Melanocyte of skin (primary cell): ENCODE results near the gene KLF18. TPM values are rescaled to one million over a fixed set of nuclear protein-coding genes. Genes with fewer than 3 reads are reported as not detected.

Experiments used
- small RNA-seq, 2 donors: library from RNA; depleted of rRNA; stranded (forward); fragments of <200 nt; gene quantifications; one replicate each; pipeline ENCODE3, GENCODE V24; 2012
- total RNA-seq, 2 donors: library from RNA; depleted of rRNA; stranded (reverse); fragments of >200 nt; gene quantifications; 2 replicates each; pipeline ENCODE4 v1.2.3, GENCODE V29; 2012

The KLF18 gene
- total RNA-seq: not detected

GRCh38 chr1:44141531-44141930 is at the start of gene KLF18:
KLF18 (minus strand) TSS chr1:44141631; CDS start chr1:44141631, 0 bp downstream.

GRCh38 chr1:44118682-44119081 is 22.7 kb downstream of the KLF18 start, which contains the start of gene KLF17:
KLF17 (plus strand) TSS chr1:44118821; CDS start chr1:44118908, 87 bp downstream.

Small RNA genes lying within 50 kb of the gene (small RNA-seq; reads per million reads assigned to genes)
- gene AL035417.1: 0 reads per million in 2 donors
- 0 reads per million in 2 donors for gene OOSP1P1
- 0 reads per million in 2 donors for gene RF00019
- 0 reads per million in 2 donors for gene RN7SL479P

Other genes starting within 250 kb of the KLF18 start
- gene ARTN, start 207.8 kb downstream of the KLF18 start, total RNA-seq: not detected
- 10 to 100 TPM; 34.6 to 49.2 TPM for gene IPO13, start 194.7 kb downstream of the KLF18 start, total RNA-seq
- 10 to 100 TPM; 23.4 to 40.0 TPM for gene DPH2, start 171.6 kb downstream of the KLF18 start, total RNA-seq
- 100 to 1,000 TPM; 186 to 246 TPM for gene ATP6V0B, start 166.7 kb downstream of the KLF18 start, total RNA-seq
- gene B4GALT2, start 162.4 kb downstream of the KLF18 start, total RNA-seq: 10 to 100 TPM; 38.5 to 55.3 TPM
- 1 to 10 TPM; 3.3 to 3.8 TPM for gene CCDC24, start 150.0 kb downstream of the KLF18 start, total RNA-seq
- gene SLC6A9, start 110.2 kb downstream of the KLF18 start, total RNA-seq: 1 to 10 TPM; 1.7 to 2.1 TPM
- not detected for gene KLF17, start 22.8 kb downstream of the KLF18 start, total RNA-seq
- 10 to 100 TPM; 12.7 to 16.3 TPM for gene DMAP1, start 71.8 kb upstream of the KLF18 start, total RNA-seq
- 10 to 100 TPM; 48.9 to 54.6 TPM for gene ERI3, start 213.6 kb upstream of the KLF18 start, total RNA-seq